Upper lobe of right lung (tissue), 1 donor: ENCODE data around the gene CCNL2. TPM values are rescaled to one million over a fixed set of nuclear protein-coding genes. Genes with fewer than 3 reads are reported as not detected.

Source experiments
- ATAC-seq: fragments of 200-7000 bp; cut with Tn5 transposase; one replicate; pipeline ENCODE4 v1.9.1; 2020; ENCODE audit warnings: mild to moderate bottlenecking, moderate library complexity
- DNase-seq: peaks from one replicate; pipeline ENCODE4 v3.0.0-alpha.2; 2020
- H3K27ac ChIP-seq: fragments of 200-600 bp; one replicate; pipeline ENCODE4 v1.8.0; 2022
- H3K27me3 ChIP-seq: fragments of 200-600 bp; one replicate; pipeline ENCODE4 v1.8.0; 2022; ENCODE audit warnings: mild to moderate bottlenecking
- H3K36me3 ChIP-seq: fragments of 200-600 bp; one replicate; pipeline ENCODE4 v1.8.0; 2022
- H3K4me1 ChIP-seq: fragments of 200-600 bp; one replicate; pipeline ENCODE4 v1.8.0; 2022
- H3K4me3 ChIP-seq: fragments of 200-600 bp; one replicate; pipeline ENCODE4 v1.8.0; 2022; ENCODE audit warnings: mild to moderate bottlenecking
- H3K9me3 ChIP-seq: fragments of 200-600 bp; one replicate; pipeline ENCODE4 v1.8.0; 2022
- intact Hi-C: fragments of 100-400 bp; cut with DNase I; formaldehyde crosslinking; loops from one replicate; pipeline ENCODE4 v1.11.0; 2022
- microRNA-seq: library from miRNA; unstranded; fragments of <30 nt; microRNA quantifications from one replicate; pipeline ENCODE4 v1.2.0, GENCODE V29; 2020; ENCODE audit warnings: borderline microRNAs expressed
- total RNA-seq: library from RNA; stranded (reverse); fragmentation: NEBNext Ultra II Directional; extraction: Animal tissue kit (Norgen Biotek cat#: 25700); gene quantifications from one replicate; pipeline ENCODE4 v1.2.1, GENCODE V29; 2021
- TF ChIP-seq, protein P1 (sequence below): fragments of 200-600 bp; IDR thresholded peaks from one replicate; pipeline ENCODE4 v1.8.0; 2022; ENCODE audit warnings: antibody characterized with exemption
- donor health status: DM: no; HTN: yes; CAD: no; lungs with severe emphysema.

Gene CCNL2
- total RNA-seq, 1 donor from 2014 or later = 165 TPM

DNA sequence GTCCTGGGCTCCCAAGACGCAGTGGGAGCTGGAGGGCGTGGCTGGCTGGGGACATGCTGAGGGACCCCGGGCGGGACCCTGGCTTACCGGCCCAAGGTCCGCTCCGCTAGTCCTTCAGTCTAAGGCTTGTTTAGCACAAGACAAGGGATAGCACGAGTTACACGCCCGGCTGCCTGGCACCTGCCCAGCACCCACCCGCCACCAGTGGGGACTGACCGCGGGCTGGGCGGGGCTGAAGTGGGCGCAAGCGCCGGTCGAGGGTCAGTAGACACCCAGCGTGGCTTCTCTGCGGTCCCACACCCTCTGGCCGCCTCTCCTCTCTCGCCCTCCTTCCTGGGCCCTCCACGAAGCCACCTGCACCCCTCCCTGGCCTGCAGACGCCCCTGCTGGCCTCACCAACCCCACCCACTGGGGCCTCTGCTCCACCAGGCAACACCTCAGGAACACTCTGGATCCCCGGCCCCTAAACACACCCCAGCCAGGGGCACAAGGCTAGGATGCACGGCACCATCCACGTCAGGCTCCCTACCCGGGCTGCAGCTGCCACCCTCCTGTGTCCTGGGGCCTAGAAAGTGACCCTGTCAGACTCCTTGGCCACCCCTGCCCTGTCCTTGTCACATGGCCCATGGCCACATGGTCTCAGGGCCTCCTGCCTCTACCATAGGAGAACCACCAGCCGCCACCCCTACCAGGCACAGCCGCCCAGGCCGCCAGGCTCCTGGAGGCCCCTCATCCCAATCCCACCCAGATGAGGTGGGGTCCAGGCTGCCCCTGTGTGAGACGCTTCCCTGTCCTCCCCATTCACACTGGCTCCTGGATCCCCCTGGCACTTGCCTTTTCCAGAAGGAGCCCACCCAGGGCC is 62.0 kb downstream of the CCNL2 start:
- ATAC-seq = no peak
- H3K27ac ChIP-seq = no peak overlapping the region
- peaks cover 13% of the 10 kb centered on the region for H3K36me3 ChIP-seq
- no peak overlapping the region for H3K4me3 ChIP-seq
- TF ChIP-seq, protein P1, sequence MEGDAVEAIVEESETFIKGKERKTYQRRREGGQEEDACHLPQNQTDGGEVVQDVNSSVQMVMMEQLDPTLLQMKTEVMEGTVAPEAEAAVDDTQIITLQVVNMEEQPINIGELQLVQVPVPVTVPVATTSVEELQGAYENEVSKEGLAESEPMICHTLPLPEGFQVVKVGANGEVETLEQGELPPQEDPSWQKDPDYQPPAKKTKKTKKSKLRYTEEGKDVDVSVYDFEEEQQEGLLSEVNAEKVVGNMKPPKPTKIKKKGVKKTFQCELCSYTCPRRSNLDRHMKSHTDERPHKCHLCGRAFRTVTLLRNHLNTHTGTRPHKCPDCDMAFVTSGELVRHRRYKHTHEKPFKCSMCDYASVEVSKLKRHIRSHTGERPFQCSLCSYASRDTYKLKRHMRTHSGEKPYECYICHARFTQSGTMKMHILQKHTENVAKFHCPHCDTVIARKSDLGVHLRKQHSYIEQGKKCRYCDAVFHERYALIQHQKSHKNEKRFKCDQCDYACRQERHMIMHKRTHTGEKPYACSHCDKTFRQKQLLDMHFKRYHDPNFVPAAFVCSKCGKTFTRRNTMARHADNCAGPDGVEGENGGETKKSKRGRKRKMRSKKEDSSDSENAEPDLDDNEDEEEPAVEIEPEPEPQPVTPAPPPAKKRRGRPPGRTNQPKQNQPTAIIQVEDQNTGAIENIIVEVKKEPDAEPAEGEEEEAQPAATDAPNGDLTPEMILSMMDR = no peak
- no peaks in the 10 kb centered on the region for H3K4me1 ChIP-seq
- no peaks in the 10 kb centered on the region for H3K27me3 ChIP-seq
- H3K9me3 ChIP-seq = no peaks in the 10 kb centered on the region
- intact Hi-C loops = no loop called here
- no peak for DNase-seq

DNA sequence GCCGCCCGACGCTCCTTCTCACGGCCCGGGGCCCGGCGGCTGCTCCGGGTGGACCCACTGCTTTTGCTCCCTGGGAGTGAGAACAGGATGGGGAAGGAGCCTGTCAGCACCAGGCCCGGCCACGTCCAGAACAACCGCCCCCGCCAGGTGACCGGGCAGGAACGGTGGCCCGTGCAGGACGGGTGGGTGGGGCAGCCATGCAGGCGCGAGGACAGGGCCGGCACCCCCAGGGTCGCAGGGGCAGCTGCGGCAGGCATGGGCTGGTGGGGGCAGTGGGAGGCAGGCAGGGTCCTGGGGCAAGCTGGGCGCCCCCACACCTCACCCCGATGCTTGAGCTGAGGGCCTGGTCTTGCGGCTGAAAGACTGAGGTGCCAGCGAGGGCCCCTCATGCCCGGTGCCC is 62.7 kb downstream of the CCNL2 start:
- Histone ChIP-seq H3K27ac (no peak overlapping the region), H3K4me3 (no peak overlapping the region), H3K27me3 (no peaks in the 10 kb centered on the region), H3K4me1 (no peaks in the 10 kb centered on the region), H3K36me3 (peaks cover 13% of the 10 kb centered on the region), H3K9me3 (no peaks in the 10 kb centered on the region)
- intact Hi-C loops = no loop called here
- DNase-seq (no peak), ATAC-seq (no peak)
- TF ChIP-seq, protein P1 = no peak

DNA sequence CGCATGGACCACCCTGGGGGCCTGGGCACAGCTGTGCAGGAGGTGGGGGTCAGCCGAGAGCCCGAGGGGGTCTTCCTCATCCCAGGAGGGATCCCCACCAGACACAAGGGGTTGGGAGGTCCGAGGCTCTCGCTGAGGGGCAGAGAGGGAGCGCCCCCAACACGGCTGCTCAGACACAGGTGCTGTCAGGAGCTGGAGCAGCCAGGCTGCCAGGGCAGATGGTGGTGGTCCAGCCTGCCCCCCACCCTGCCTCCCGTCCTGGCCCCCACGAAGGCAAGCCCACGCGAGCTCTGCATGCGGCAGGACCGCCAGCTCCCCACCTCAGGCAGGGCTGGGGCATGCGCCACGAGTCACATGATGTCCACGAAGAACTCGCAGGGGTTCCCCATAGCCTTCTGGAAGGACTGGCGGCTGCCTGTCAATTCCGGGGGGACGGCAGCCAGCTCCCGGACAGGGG is 63.3 kb downstream of the CCNL2 start:
- TF ChIP-seq, protein P1 = no peak
- H3K36me3 ChIP-seq = peaks cover 13% of the 10 kb centered on the region
- DNase-seq = no peak
- intact Hi-C loops = no loop called here
- H3K4me1 ChIP-seq = peaks cover 3% of the 10 kb centered on the region
- H3K9me3 ChIP-seq = no peaks in the 10 kb centered on the region
- no peak for ATAC-seq
- H3K4me3 ChIP-seq = no peak overlapping the region
- no peaks in the 10 kb centered on the region for H3K27me3 ChIP-seq
- no peak overlapping the region for H3K27ac ChIP-seq

Small RNA genes within 50 kb of the gene (microRNA-seq; reads per million reads assigned to microRNA genes)
- 0.50 reads per million for gene MIR6808

Other genes with a start within 250 kb of the CCNL2 start
- not detected for gene TTLL10, start 225.5 kb downstream of the CCNL2 start, total RNA-seq
- gene TNFRSF18, start 192.7 kb downstream of the CCNL2 start, total RNA-seq = 0.98 TPM
- gene TNFRSF4, start 185.2 kb downstream of the CCNL2 start, total RNA-seq = 7.7 TPM
- 132 TPM for gene SDF4, start 167.3 kb downstream of the CCNL2 start, total RNA-seq
- gene B3GALT6, start 167.1 kb downstream of the CCNL2 start, total RNA-seq = 16.7 TPM
- 2.6 TPM for gene C1QTNF12, start 152.6 kb downstream of the CCNL2 start, total RNA-seq
- gene UBE2J2, start 125.5 kb downstream of the CCNL2 start, total RNA-seq = 52.5 TPM
- gene SCNN1D, start 118.9 kb downstream of the CCNL2 start, total RNA-seq = 3.6 TPM
- gene ACAP3, start 91.4 kb downstream of the CCNL2 start, total RNA-seq = 55.2 TPM
- gene PUSL1, start 90.7 kb downstream of the CCNL2 start, total RNA-seq = 14.2 TPM
- gene INTS11, start 74.7 kb downstream of the CCNL2 start, total RNA-seq = 81.9 TPM
- gene CPTP, start 74.5 kb downstream of the CCNL2 start, total RNA-seq = 20.4 TPM
- gene TAS1R3, start 68.1 kb downstream of the CCNL2 start, total RNA-seq = 0.32 TPM
- gene DVL1, start 49.9 kb downstream of the CCNL2 start, total RNA-seq = 66.0 TPM
- gene MXRA8, start 40.8 kb downstream of the CCNL2 start, total RNA-seq = 66.3 TPM
- 92.1 TPM for gene AURKAIP1, start 24.1 kb downstream of the CCNL2 start, total RNA-seq
- 80.7 TPM for gene MRPL20, start 8.0 kb upstream of the CCNL2 start, total RNA-seq
- 21.5 TPM for gene ANKRD65, start 21.9 kb upstream of the CCNL2 start, total RNA-seq
- gene VWA1, start 36.4 kb upstream of the CCNL2 start, total RNA-seq = 87.4 TPM
- 10.4 TPM for gene ATAD3C, start 50.4 kb upstream of the CCNL2 start, total RNA-seq
- 24.3 TPM for gene ATAD3B, start 72.4 kb upstream of the CCNL2 start, total RNA-seq
- 21.9 TPM for gene ATAD3A, start 112.8 kb upstream of the CCNL2 start, total RNA-seq
- gene TMEM240, start 141.3 kb upstream of the CCNL2 start, total RNA-seq = 2.9 TPM
- 125 TPM for gene SSU72, start 175.5 kb upstream of the CCNL2 start, total RNA-seq
- 7.4 TPM for gene FNDC10, start 200.8 kb upstream of the CCNL2 start, total RNA-seq
- gene MIB2, start 216.2 kb upstream of the CCNL2 start, total RNA-seq = 88.7 TPM
- 40.3 TPM for gene MMP23B, start 232.8 kb upstream of the CCNL2 start, total RNA-seq